ENCODE measurements around the gene OR5K2.

- TF ChIP-seq CTCF (IDR thresholded peaks at IDR 0.05; ENCODE audit: poor library complexity, severe bottlenecking) (no peak), POLR2AphosphoS5 (IDR thresholded peaks at IDR 0.05) (no peak), SMC3 (conservative IDR thresholded peaks at IDR 0.05; ENCODE audit: poor library complexity) (no peak), TAF1 (IDR thresholded peaks at IDR 0.05; ENCODE audit: low read depth) (no peak), EP300 (conservative IDR thresholded peaks at IDR 0.05; ENCODE audit: poor library complexity, severe bottlenecking) (no peak), REST (IDR thresholded peaks at IDR 0.05; ENCODE audit: borderline replicate concordance) (no peak)
These were observed 48.5 kb downstream of the OR5K2 start for GRCh38 chr3:98545940-98546339.
